NCI-H510A treated with DMSO at 0.1 percent for 48 hours (cell line): ENCODE results near the gene CRACR2A.

Experiments used
- DNase-seq: peaks from one replicate; lab custom pipeline; 2025; lab: John Stamatoyannopoulos, UW

Gene CRACR2A

GRCh38 chr12:3646561-3647241 lies 106.2 kb downstream of the CRACR2A start:
- DNase-seq = no peak

GRCh38 chr12:3645091-3645490 lies 107.8 kb downstream of the CRACR2A start:
- DNase-seq = no peak

DNA sequence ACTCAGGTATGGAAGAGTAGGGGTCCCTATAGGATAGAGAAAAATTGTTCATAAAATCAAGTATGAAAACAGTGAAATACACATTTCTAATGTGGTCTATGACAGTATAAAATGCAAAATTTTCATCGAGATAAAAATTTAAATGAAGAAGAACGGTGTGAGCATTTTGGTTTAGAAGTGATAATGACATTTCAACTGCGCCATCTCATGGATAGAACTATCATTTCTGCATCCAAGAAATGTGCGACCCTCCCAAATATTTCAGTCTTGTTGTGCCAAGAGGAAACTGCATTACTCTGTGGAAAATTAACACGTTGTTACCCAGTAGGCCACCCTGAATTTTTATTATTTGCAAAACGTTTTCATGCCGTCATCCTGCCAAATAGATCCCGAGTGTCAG lies 108.8 kb downstream of the CRACR2A start:
- peak; percentile 24 for DNase-seq

- no peak for DNase-seq
Observed at GRCh38 chr12:3641428-3642018, 111.4 kb downstream of the CRACR2A start.

DNA sequence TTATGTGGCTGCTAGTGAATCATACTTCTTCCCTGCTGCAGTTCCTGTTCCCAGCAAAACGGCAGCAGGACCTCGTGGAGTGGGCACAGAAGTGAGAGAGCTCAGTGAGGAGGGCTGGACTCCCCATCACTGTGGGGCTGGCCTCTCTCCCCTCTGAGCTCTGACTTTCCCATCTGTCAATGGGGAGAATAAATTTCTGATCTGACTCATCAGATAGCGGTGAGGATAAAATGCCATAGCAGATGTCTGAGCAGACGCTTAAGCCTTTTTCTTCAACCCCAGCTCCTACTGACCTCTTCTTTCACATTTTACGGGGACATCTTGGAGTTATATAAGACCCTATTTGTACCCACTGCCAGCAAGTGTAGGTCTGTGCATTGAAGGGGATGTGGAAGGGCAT lies 116.6 kb downstream of the CRACR2A start:
- no peak for DNase-seq

- no peak for DNase-seq
Observed at GRCh38 chr12:3634348-3634747, 118.6 kb downstream of the CRACR2A start.

GRCh38 chr12:3633396-3633795 lies 119.5 kb downstream of the CRACR2A start:
- no peak for DNase-seq

- DNase-seq = no peak
Observed at GRCh38 chr12:3632754-3633153, 120.2 kb downstream of the CRACR2A start.

GRCh38 chr12:3632256-3632655 lies 120.7 kb downstream of the CRACR2A start:
- DNase-seq = no peak

- DNase-seq = no peak
Observed at GRCh38 chr12:3631759-3632158, 121.2 kb downstream of the CRACR2A start.

DNA sequence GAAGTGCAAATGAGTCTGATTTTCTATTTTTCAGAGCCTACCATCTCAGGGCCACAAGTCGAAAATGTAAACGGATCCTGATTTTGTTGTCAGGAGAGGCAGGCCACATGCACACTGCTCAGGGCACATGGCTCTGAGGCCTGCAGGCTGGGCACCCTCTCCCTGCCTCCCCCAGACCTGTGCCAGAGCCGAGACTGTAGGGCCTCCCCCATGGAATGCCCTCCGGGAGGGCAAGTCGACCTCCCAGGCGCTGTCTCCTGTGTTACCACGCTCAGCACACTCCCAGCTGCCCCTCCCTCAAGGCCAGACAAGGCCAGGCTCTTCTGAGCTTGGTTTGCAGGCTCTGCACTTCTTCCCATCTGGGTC lies 121.7 kb downstream of the CRACR2A start:
- DNase-seq = no peak

- DNase-seq = no peak
Observed at GRCh38 chr12:3630621-3631271, 122.2 kb downstream of the CRACR2A start.

DNA sequence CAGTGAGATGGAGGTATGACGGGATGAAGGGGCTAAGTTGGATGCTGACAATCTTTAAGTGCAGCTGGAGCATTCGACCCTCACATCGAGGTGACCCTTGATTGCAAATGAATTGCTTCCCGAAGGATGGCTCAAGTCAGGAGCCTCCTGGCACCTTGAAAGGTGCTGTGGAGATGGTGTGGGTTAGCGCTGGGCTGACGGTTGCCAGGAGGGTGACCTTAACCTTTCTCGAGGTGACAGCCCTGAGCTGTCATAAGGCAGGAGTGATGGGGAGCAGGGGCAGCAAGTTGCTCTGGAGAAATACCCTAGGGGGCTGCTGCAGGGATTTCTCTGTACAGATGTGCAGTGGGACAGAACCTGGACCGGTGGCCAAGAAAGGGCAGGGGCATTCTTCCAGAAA lies 122.8 kb downstream of the CRACR2A start:
- DNase-seq = no peak

DNA sequence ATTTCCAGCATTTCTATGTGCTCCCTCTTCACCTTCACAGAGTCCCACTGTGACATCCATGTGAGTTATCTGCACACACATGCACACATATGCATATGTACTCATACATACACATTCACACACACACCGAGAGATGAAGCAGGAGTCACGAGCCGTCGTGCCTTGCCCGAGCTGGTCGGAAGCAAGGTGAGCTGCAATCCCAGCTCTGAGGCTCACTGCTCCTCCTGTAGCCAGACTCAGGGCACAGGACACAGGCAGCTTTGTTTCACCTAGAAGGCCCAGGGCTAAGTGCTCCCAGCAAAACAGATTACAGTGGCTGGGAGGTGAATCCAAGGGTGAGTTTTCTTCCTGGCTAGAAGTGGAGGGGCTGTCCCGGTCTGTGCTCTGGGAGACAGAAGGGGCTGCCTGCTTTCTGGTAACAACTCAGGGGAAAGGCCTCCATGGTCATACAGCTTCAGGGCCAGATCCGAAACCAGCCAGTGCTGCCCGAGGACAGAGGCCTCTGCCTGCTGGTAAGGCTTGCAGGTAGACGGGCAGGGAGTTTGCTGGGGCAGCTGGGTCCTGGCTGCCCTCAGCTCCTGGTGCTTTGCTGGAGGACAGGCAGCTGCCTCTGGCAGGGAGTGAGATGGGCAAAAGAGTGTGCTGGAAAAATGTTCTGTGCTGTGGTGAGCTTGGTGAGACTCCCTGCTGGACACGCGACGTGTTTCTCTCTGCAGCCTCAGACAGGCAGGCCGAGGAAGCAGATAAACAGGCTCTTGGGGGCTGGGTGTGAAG lies 123.7 kb downstream of the CRACR2A start:
- no peak for DNase-seq

- DNase-seq = no peak
Observed at GRCh38 chr12:3628629-3629028, 124.3 kb downstream of the CRACR2A start.

- no peak for DNase-seq
Observed at GRCh38 chr12:3627336-3627735, 125.6 kb downstream of the CRACR2A start.

DNA sequence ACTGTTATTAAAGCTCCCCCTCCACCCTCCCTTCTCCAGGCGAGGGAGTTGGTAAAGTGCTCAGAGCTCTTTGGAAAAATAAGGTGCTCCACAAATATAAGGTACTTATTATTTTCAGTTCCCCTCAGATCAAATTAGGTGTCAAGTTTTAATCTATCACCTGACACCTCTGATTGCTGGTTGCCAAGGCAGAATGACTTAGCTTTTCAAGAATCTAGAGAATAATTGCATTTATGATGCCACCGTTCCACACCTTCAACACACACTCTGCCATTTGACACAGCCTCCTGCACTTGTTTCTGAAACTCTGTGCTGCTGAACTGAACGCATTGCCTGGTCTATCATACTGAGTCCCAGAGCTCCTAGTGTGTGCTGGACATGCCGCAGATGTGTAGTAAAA lies 128.6 kb downstream of the CRACR2A start:
- no peak for DNase-seq

GRCh38 chr12:3622822-3623690 lies 129.9 kb downstream of the CRACR2A start:
- DNase-seq = no peak

DNA sequence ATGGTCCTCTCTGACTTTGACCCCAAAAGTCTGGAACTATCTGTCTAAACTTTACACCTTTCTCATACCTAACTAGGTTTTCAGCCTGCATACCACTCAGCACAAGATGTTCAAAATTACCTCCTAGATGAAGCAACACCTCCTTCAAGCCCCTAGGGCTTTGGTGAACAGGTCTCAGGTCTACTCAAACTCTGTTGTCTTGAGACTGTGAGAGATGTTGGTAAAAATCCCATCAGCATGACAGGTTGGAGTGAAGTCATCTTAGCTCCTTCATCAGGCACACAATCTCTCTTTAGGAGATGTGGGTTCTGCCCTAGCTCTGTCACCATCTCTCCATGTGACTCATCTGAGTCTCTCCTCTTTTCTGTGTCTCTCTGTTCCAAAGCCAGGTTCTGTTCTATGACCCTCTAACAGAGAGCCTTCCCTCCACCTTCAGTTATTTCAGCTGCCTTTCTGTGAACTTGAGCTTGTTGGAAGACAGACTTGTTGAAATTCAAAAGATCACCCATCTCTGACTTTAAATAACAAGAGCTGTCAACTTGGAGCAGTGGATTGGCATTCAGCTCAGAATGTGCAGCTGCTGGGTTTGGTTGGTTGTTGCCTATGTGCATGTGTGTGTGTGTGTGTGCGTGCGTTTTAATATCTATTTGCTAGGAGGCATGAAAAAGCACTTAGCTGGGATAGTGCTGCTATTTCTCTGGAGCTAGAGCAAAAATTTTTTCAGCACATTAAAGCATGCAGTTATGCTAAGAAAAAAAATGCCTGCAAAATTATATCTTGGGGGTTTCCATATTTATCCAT lies 130.7 kb downstream of the CRACR2A start:
- no peak for DNase-seq

GRCh38 chr12:3620856-3621255 lies 132.1 kb downstream of the CRACR2A start:
- DNase-seq = no peak

GRCh38 chr12:3617565-3617964 lies 135.3 kb downstream of the CRACR2A start:
- DNase-seq = no peak
